ENCODE results near the gene THBS2.

- no peak for TF ChIP-seq CTCF (IDR thresholded peaks at IDR 0.05; ENCODE audit: extremely low read depth in 1 of 2, insufficient read depth in 1 of 2, low read depth in 1 of 2, low read length in 2 of 2)
- TF ChIP-seq EZH2 (IDR thresholded peaks at IDR 0.05; ENCODE audit: borderline replicate concordance, low read depth, low read length, severe bottlenecking) = no peak
These were observed 54.8 kb downstream of the THBS2 start for GRCh38 chr6:169198885-169199284.
